Tibial nerve (tissue), 4 donors: ENCODE results near the gene MRPS26. TPM values are rescaled to one million over a fixed set of nuclear protein-coding genes. Genes with fewer than 3 reads are reported as not detected.
"Not testable (repeated sequence)": the region's sequence is repeated elsewhere in the genome, so short reads cannot be mapped to it uniquely, and the experiment has no call there.

Experiments used
- DNase-seq, 2 donors: peaks; one replicate each; pipeline ENCODE4 v3.0.0-alpha.2; 2019; ENCODE audit warnings: low spot score in 2 of 2
- H3K27ac ChIP-seq, 4 donors: fragments of 200-600 bp; sonication (generic) in 3 of 4; one replicate each; pipeline ENCODE4 v1.5.1; 2017 to 2019; ENCODE audit warnings: mild to moderate bottlenecking in 1 of 4
- H3K27me3 ChIP-seq, 2 donors: fragments of 200-600 bp; sonication (generic) in 1 of 2; one replicate each; pipeline versions ENCODE4 v1.5.1 to v1.6.0; 2017 to 2019
- H3K36me3 ChIP-seq, 3 donors: fragments of 200-600 bp; sonication (generic); one replicate each; pipeline ENCODE4 v1.5.1; 2018 to 2019
- H3K4me1 ChIP-seq, 4 donors: fragments of 200-600 bp; sonication (generic) in 3 of 4; one replicate each; pipeline ENCODE4 v1.5.1; 2017 to 2019
- H3K4me3 ChIP-seq, 4 donors: fragments of 200-600 bp; sonication (generic) in 3 of 4; one replicate each; pipeline ENCODE4 v1.5.1; 2017 to 2019; ENCODE audit warnings: mild to moderate bottlenecking in 1 of 4, moderate library complexity in 1 of 4
- H3K9me3 ChIP-seq, 4 donors: fragments of 200-600 bp; sonication (generic) in 3 of 4; one replicate each; pipeline ENCODE4 v1.5.1; 2017 to 2019
- CTCF ChIP-seq, 5 experiments: fragments of 200-600 bp in 3 of 5; fragments of 450-650 bp in 2 of 5; sonication (generic) in 3 of 5; IDR thresholded peaks; one replicate each; pipeline ENCODE4 v1.5.1; 2016 to 2019; ENCODE audit warnings: antibody characterized with exemption in 5 of 5, mild to moderate bottlenecking in 3 of 5, moderate library complexity in 2 of 5
- EP300 ChIP-seq, 2 donors: sonication (generic); formaldehyde crosslinking; IDR thresholded peaks; one replicate each; pipeline ENCODE4 v1.6.1; 2017; ENCODE audit warnings: antibody characterized with exemption in 2 of 2, mild to moderate bottlenecking in 1 of 2
- POLR2A ChIP-seq, 2 donors: fragments of 450-650 bp; IDR thresholded peaks; one replicate each; pipeline ENCODE4 v1.6.1; 2017; ENCODE audit warnings: antibody characterized with exemption in 2 of 2, mild to moderate bottlenecking in 2 of 2, moderate library complexity in 2 of 2
- WGBS, 2 donors: methylation state at CpG; one replicate each; pipeline ENCODE4 v1.1.5; 2018; 5-methylcytosine and 5-hydroxymethylcytosine counted together
- total RNA-seq, 4 donors: library from RNA; depleted of rRNA; stranded (reverse); fragments of >200 nt; gene quantifications; one replicate each; pipeline ENCODE4 v1.1.0, GENCODE V29; 2016

MRPS26 gene
- total RNA-seq, 4 donors from 2014 or later, result 43.2 to 87.9 (median 59.5) TPM

GRCh38 chr20:3059489-3059888 is 13.6 kb downstream of the MRPS26 start:
- TF ChIP-seq POLR2A (IDR thresholded peaks at IDR 0.05) (no peak), CTCF (IDR thresholded peaks at IDR 0.05) (no peak), EP300 (IDR thresholded peaks at IDR 0.05) (no peak)
- no peak overlapping the region for H3K27ac ChIP-seq
- H3K9me3 ChIP-seq, result peaks cover 0 to 5% (median 0%) of the 10 kb centered on the region in 4 donors
- H3K4me3 ChIP-seq, result no peak overlapping the region
- no peaks in the 10 kb centered on the region for H3K36me3 ChIP-seq
- WGBS, 2 donors, result 87 to 89% methylated on average over 3 of the region's 3 CpGs
- no peaks in the 10 kb centered on the region for H3K27me3 ChIP-seq
- no peak for DNase-seq
- H3K4me1 ChIP-seq, result no peaks in the 10 kb centered on the region

DNA sequence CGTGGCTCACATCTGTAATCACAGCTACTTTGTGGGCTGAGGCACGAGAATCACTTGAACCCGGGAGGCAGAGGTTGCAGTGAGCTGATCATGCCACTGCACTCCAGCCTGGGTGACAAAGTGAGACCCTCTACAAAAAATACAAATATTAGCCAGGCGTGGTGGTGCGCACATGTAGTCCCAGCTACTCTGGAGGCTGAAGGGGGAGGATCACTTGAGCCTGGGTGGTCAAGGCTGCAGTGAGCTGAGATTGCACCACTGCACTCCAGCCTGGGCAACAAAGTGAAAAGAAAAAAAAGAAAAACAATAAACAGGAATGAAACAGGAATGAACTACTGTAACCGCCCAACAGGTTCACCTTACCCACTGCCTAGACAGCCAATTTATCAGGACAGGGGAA is 18.3 kb downstream of the MRPS26 start:
- H3K9me3 ChIP-seq, H3K4me3 ChIP-seq, H3K27me3 ChIP-seq, H3K27ac ChIP-seq, H3K4me1 ChIP-seq, DNase-seq, H3K36me3 ChIP-seq: not testable (repeated sequence)
- 87 to 89% methylated on average over 6 of the region's 6 CpGs for WGBS, 2 donors

GRCh38 chr20:3067139-3068014 is 21.5 kb downstream of the MRPS26 start:
- Histone ChIP-seq H3K36me3 (no peaks in the 10 kb centered on the region), H3K4me3 (no peak overlapping the region), H3K27ac (no peak overlapping the region), H3K9me3 (no peaks in the 10 kb centered on the region), H3K4me1 (peaks cover 0 to 10% (median 2%) of the 10 kb centered on the region in 4 donors), H3K27me3 (peaks cover 0 to 35% of the 10 kb centered on the region in 2 donors)
- 77 to 84% methylated on average over 23 of the region's 23 CpGs for WGBS, 2 donors
- no peak for DNase-seq
- no peak for TF ChIP-seq CTCF (IDR thresholded peaks at IDR 0.05)
- TF ChIP-seq EP300 (IDR thresholded peaks at IDR 0.05), result no peak
- TF ChIP-seq POLR2A (IDR thresholded peaks at IDR 0.05), result no peak

GRCh38 chr20:3068075-3068474 is 22.2 kb downstream of the MRPS26 start:
- H3K27me3 ChIP-seq, result peaks cover 0 to 42% of the 10 kb centered on the region in 2 donors
- peaks cover 0 to 11% (median 2%) of the 10 kb centered on the region in 4 donors for H3K4me1 ChIP-seq
- no peak overlapping the region for H3K4me3 ChIP-seq
- WGBS, 2 donors, result 69 to 70% methylated on average over 8 of the region's 8 CpGs
- no peak for DNase-seq
- H3K27ac ChIP-seq, result no peak overlapping the region
- H3K36me3 ChIP-seq, result no peaks in the 10 kb centered on the region
- H3K9me3 ChIP-seq, result no peaks in the 10 kb centered on the region
- TF ChIP-seq EP300 (IDR thresholded peaks at IDR 0.05) (no peak), CTCF (IDR thresholded peaks at IDR 0.05) (no peak), POLR2A (IDR thresholded peaks at IDR 0.05) (no peak)

DNA sequence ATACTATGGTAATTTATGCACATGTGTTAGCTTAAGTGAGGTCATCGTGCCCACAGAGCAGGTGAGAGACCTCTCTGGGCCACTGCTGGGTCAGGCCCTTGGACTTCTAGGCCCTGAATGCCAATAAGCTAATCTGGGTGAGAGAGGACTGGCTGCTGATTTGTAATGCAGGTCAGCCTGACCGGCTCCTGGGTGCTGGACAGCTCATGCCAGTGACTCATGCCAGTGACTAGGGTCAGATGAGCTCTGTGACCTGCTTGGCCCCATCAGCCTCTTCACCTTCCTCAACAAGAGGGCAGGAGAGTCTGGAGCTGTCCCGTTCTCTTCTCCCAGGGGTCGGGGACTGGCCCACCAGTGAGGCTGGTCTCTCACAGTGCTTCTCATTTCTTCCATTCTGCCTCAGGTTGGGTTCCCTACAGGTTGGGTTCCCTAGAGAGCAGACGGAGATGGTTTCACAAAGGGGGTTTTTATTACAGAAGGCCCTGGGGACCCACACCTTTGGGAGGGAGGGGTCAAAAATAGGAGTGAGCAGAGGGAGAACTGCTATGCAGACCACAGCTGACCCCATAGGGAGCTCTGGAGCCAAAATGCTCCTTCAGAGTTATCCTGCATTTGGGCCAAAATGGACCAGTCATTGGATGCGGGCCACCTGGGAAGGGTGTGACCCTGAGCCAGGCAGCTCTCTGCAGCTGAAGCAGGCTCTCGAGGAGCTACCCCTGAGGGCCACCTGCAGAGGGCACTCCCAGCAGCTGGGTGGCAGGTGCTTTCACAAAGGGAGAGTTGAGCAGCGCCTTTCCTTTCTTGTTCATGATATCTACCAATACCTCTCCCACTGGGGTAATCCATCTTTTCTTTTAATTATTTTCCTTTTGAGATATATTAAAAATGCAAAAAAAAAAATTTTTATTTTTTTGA is 23.4 kb downstream of the MRPS26 start:
- Histone ChIP-seq H3K36me3 (no peaks in the 10 kb centered on the region), H3K9me3 (no peaks in the 10 kb centered on the region), H3K4me1 (peaks cover 0 to 11% (median 2%) of the 10 kb centered on the region in 4 donors), H3K27me3 (peaks cover 0 to 54% of the 10 kb centered on the region in 2 donors), H3K27ac (no peak overlapping the region), H3K4me3 (no peak overlapping the region)
- 77 to 86% methylated on average over 7 to 8 of the region's 8 CpGs for WGBS, 2 donors
- no peak for DNase-seq
- no peak for TF ChIP-seq POLR2A (IDR thresholded peaks at IDR 0.05)
- TF ChIP-seq EP300 (IDR thresholded peaks at IDR 0.05), result no peak
